GM19324 (cell line): ENCODE data around the gene SLC8A3.

Source experiments
- ATAC-seq: cut with Tn5 transposase; IDR thresholded peaks from one replicate; pipeline ENCODE4 v1.9.1; 2021; ENCODE audit warnings: mild to moderate bottlenecking, moderate library complexity; ENCODE audit not compliant: unreplicated experiment, low FRiP score

The SLC8A3 gene

GRCh38 chr14:70006699-70007098, 182.1 kb downstream of the SLC8A3 start:
- ATAC-seq, result no peak

- ATAC-seq, result no peak
Observed at GRCh38 chr14:70005281-70005805, 183.4 kb downstream of the SLC8A3 start.

GRCh38 chr14:70004791-70005190, 184.0 kb downstream of the SLC8A3 start:
- ATAC-seq, result no peak

- ATAC-seq, result no peak
Observed at GRCh38 chr14:70002589-70003346, 186.0 kb downstream of the SLC8A3 start.

- no peak for ATAC-seq
Observed at GRCh38 chr14:70000601-70001000, 188.2 kb downstream of the SLC8A3 start.

GRCh38 chr14:69999261-69999674, 189.5 kb downstream of the SLC8A3 start:
- no peak for ATAC-seq

- no peak for ATAC-seq
Observed at GRCh38 chr14:69997849-69998248, 190.9 kb downstream of the SLC8A3 start.

GRCh38 chr14:69996216-69996615, 192.5 kb downstream of the SLC8A3 start:
- no peak for ATAC-seq
